ENCODE measurements around the gene MYPN.
A peak's percentile ranks its signal among the peaks of the same experiment; 100 is the strongest.
"Not testable (repeated sequence)": the region's sequence is repeated elsewhere in the genome, so short reads cannot be mapped to it uniquely, and the experiment has no call there.

MYPN gene

GRCh38 chr10:68109331-68109730 lies at the start of gene MYPN:
TSS of gene MYPN (plus strand) at chr10:68109488. CDS start at chr10:68121439, 11,951 bp downstream.
- ChIA-PET CTCF (interaction anchor here (1.2 kb wide), 1 partner anchor 219 kb away, joined by 3 read pairs; no protein-coding TSS in a partner anchor), POLR2A (no interaction called here)
- DNase-seq (ENCODE audit: extremely low spot score): no peak
- TF ChIP-seq HDGF (IDR thresholded peaks at IDR 0.05; ENCODE audit: borderline replicate concordance): no peak
- TF ChIP-seq FOXK2 (IDR thresholded peaks at IDR 0.05): no peak
- TF ChIP-seq ARNT (IDR thresholded peaks at IDR 0.05): no peak
- TF ChIP-seq FOXA1 (IDR thresholded peaks at IDR 0.05): no peak
- no peak for TF ChIP-seq ZNF384 (IDR thresholded peaks at IDR 0.05)
- no peak for TF ChIP-seq NFRKB (IDR thresholded peaks at IDR 0.05)
- no peak for TF ChIP-seq TARDBP (IDR thresholded peaks at IDR 0.05)
- no peak for TF ChIP-seq L3MBTL2 (conservative IDR thresholded peaks at IDR 0.05)
- TF ChIP-seq ELF4 (IDR thresholded peaks at IDR 0.05): no peak
- TF ChIP-seq LEF1 (IDR thresholded peaks at IDR 0.05; ENCODE audit: borderline replicate concordance): no peak

GRCh38 chr10:68067029-68067428 lies 42.3 kb upstream of the MYPN start:
- CTCF ChIA-PET: interaction anchor here (0.7 kb wide), 1 partner anchor 17 kb away, joined by 3 read pairs; no protein-coding TSS in a partner anchor
- no peak for DNase-seq (ENCODE audit: extremely low spot score)
- TF ChIP-seq TARDBP (IDR thresholded peaks at IDR 0.05) (no peak), ARNT (IDR thresholded peaks at IDR 0.05) (no peak), L3MBTL2 (conservative IDR thresholded peaks at IDR 0.05) (no peak), ZNF384 (IDR thresholded peaks at IDR 0.05) (no peak), SUZ12 (IDR thresholded peaks at IDR 0.05) (no peak), BHLHE40 (IDR thresholded peaks at IDR 0.05; ENCODE audit: borderline replicate concordance) (no peak), FOXK2 (IDR thresholded peaks at IDR 0.05) (no peak), FOXM1 (IDR thresholded peaks at IDR 0.05; ENCODE audit: borderline replicate concordance) (no peak)
- POLR2A ChIA-PET: interaction anchor here (0.7 kb wide), 1 partner anchor 35 kb away, joined by 3 read pairs; no protein-coding TSS in a partner anchor

- DNase-seq (ENCODE audit: extremely low spot score): no peak
- no peak for TF ChIP-seq CTBP1 (IDR thresholded peaks at IDR 0.05; ENCODE audit: borderline replicate concordance)
- ChIA-PET POLR2A (interaction anchor here (0.7 kb wide), 1 partner anchor 35 kb away, joined by 3 read pairs; no protein-coding TSS in a partner anchor), CTCF (interaction anchor here (0.7 kb wide), 1 partner anchor 17 kb away, joined by 3 read pairs; no protein-coding TSS in a partner anchor)
Measured at GRCh38 chr10:68067508-68067907, 41.8 kb upstream of the MYPN start.

GRCh38 chr10:68073631-68074030 lies 35.7 kb upstream of the MYPN start:
- DNase-seq (ENCODE audit: extremely low spot score): no peak
- CTCF ChIA-PET: no interaction called here
- TF ChIP-seq FOXK2 (IDR thresholded peaks at IDR 0.05) (no peak), BHLHE40 (IDR thresholded peaks at IDR 0.05; ENCODE audit: borderline replicate concordance) (no peak), L3MBTL2 (conservative IDR thresholded peaks at IDR 0.05) (no peak), FOXA1 (IDR thresholded peaks at IDR 0.05) (no peak), NFRKB (IDR thresholded peaks at IDR 0.05) (no peak), ELF4 (IDR thresholded peaks at IDR 0.05) (no peak)
- POLR2A ChIA-PET: no interaction called here

- ChIA-PET POLR2A (interaction anchor here (0.5 to 1.0 kb wide), 2 partner anchors 217 to 219 kb away, joined by 3 read pairs; no protein-coding TSS in a partner anchor), CTCF (no interaction called here)
- no peak for TF ChIP-seq FOXA1 (IDR thresholded peaks at IDR 0.05)
- no peak for TF ChIP-seq ELF4 (IDR thresholded peaks at IDR 0.05)
- no peak for TF ChIP-seq CTBP1 (IDR thresholded peaks at IDR 0.05; ENCODE audit: borderline replicate concordance)
- no peak for TF ChIP-seq NFRKB (IDR thresholded peaks at IDR 0.05)
- TF ChIP-seq FOXK2 (IDR thresholded peaks at IDR 0.05): no peak
- no peak for TF ChIP-seq SUZ12 (IDR thresholded peaks at IDR 0.05)
- no peak for TF ChIP-seq SP1 (IDR thresholded peaks at IDR 0.05)
- no peak for TF ChIP-seq LEF1 (IDR thresholded peaks at IDR 0.05; ENCODE audit: borderline replicate concordance)
- TF ChIP-seq ZNF384 (IDR thresholded peaks at IDR 0.05): no peak
- no peak for TF ChIP-seq BHLHE40 (IDR thresholded peaks at IDR 0.05; ENCODE audit: borderline replicate concordance)
- no peak for TF ChIP-seq FOXM1 (IDR thresholded peaks at IDR 0.05; ENCODE audit: borderline replicate concordance)
- no peak for TF ChIP-seq L3MBTL2 (conservative IDR thresholded peaks at IDR 0.05)
- TF ChIP-seq TARDBP (IDR thresholded peaks at IDR 0.05): no peak
- no peak for TF ChIP-seq PKNOX1 (IDR thresholded peaks at IDR 0.05)
- no peak for TF ChIP-seq HDGF (IDR thresholded peaks at IDR 0.05; ENCODE audit: borderline replicate concordance)
- no peak for TF ChIP-seq ARNT (IDR thresholded peaks at IDR 0.05)
- no peak for DNase-seq (ENCODE audit: extremely low spot score)
Measured at GRCh38 chr10:68074031-68074774, 35.1 kb upstream of the MYPN start.

GRCh38 chr10:68074775-68075549 lies 34.3 kb upstream of the MYPN start, which contains the start of gene HERC4:
TSS of gene HERC4 (minus strand) at chr10:68075283. CDS start at chr10:68073108, 2,175 bp downstream.
- POLR2A ChIA-PET: interaction anchor here (1.0 kb wide), 1 partner anchor 220 kb away, joined by 3 read pairs; no protein-coding TSS in a partner anchor

GRCh38 chr10:68075550-68076004 lies 33.7 kb upstream of the MYPN start:
- POLR2A ChIA-PET: no interaction called here
- CTCF ChIA-PET: interaction anchor here (0.6 kb wide), 1 partner anchor 665 kb away, joined by 3 read pairs; no protein-coding TSS in a partner anchor
- no peak for TF ChIP-seq CTBP1 (IDR thresholded peaks at IDR 0.05; ENCODE audit: borderline replicate concordance)
- peak; percentile 93 for TF ChIP-seq L3MBTL2 (conservative IDR thresholded peaks at IDR 0.05)
- no peak for DNase-seq (ENCODE audit: extremely low spot score)

More at GRCh38 chr10:68074775-68075549, 34.3 kb upstream of the MYPN start, which contains the start of gene HERC4:
- no peak for TF ChIP-seq ARNT (IDR thresholded peaks at IDR 0.05)
- DNase-seq (ENCODE audit: extremely low spot score): peak; percentile 94
- CTCF ChIA-PET: interaction anchor here (0.6 kb wide), 1 partner anchor 665 kb away, joined by 3 read pairs; no protein-coding TSS in a partner anchor

GRCh38 chr10:68076081-68076480 lies 33.2 kb upstream of the MYPN start:
- CTCF ChIA-PET: interaction anchor here (0.6 kb wide), 2 partner anchors 86 to 664 kb away, joined by 3 to 4 read pairs; no protein-coding TSS in a partner anchor
- POLR2A ChIA-PET; DNase-seq (ENCODE audit: extremely low spot score): not testable (repeated sequence)

All from HEK293T (cell line).